Measurements from ENCODE around the gene BHLHE40. TPM values are rescaled to one million over a fixed set of nuclear protein-coding genes. Genes with fewer than 3 reads are reported as not detected.

BHLHE40 gene
- polyA plus RNA-seq, 3 donors, result 20.2 to 167 (median 23.4) TPM

DNA sequence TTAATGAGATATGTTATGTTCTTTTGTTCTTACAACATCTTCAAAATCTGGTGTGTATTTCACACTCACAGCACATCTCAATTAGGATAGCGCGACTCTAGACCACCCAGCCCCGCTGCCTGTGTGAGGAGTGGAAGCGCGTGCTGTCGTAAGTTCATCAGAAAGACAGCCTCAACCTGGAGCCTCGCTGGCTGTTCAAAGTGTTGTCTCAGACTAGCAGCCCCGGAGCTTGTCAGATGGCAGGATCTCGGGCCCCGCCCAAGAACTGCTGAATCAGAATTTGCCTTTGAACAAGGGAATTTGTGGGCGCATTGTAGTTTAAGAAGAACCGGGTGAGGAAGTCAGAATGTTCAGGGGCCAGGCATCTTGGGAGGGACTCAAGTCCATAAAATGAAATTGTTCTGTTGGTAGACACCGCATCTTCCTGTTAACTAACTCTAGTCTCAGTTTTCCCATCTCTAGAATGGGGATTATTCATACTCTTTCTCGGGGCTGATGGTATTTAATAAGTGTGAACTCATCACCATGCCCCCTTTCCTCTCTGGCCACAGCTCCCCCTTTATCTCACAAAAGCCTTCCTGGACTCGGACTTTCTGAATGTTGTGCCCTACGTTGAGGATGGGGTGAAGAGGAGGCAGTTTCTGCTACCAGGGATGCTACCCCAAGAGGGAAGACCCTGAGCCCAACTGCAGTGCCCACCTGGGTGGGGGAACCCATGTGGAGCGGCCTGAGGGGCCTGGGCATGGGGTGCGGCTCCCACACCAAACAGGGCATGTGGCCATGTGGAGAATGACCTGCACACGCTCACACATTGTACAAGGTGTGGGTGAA, 40.4 kb downstream of the BHLHE40 start:
- no peaks in the 10 kb centered on the region for H3K36me3 ChIP-seq (replicated peaks in 1 of 2; ENCODE audit: control insufficient read depth in 1 of 2, insufficient read depth in 2 of 2, low read length in 2 of 2)
- 40% methylated on average over 10 of the region's 19 CpGs for WGBS (ENCODE audit: insufficient coverage)
- H3K4me2 ChIP-seq (replicated peaks; ENCODE audit: extremely low read depth, low read length, poor library complexity, severe bottlenecking), result peak overlapping the region; percentile 30
- H3K27me3 ChIP-seq (ENCODE audit: control insufficient read depth in 2 of 2, insufficient read depth in 2 of 2, low read length in 2 of 2), result no peaks in the 10 kb centered on the region
- H3K79me2 ChIP-seq (ENCODE audit: insufficient read depth, low read length), result no peaks in the 10 kb centered on the region
- peaks cover 0 to 8% of the 10 kb centered on the region in 2 donors for H3K36me3 Mint-ChIP-seq
- H4K20me1 ChIP-seq (ENCODE audit: insufficient read depth, low read length), result no peaks in the 10 kb centered on the region
- H3K4me1 ChIP-seq (ENCODE audit: control insufficient read depth in 1 of 2, insufficient read depth in 2 of 2, low read length in 2 of 2), result peaks cover 45 to 53% of the 10 kb centered on the region in 2 donors
- no peaks in the 10 kb centered on the region for H3K9me3 ChIP-seq (replicated peaks in 1 of 2; ENCODE audit: control insufficient read depth in 1 of 2, insufficient read depth in 1 of 2, low read length in 2 of 2)
- intact Hi-C loops (cut with micrococcal nuclease), result loop anchor here in 1 of 2 donors (5.0 to 10.0 kb wide), 3 partner anchors 37 to 175 kb away; partner anchors contain the start of gene ARL8B
- H3K9me3 Mint-ChIP-seq, result no peaks in the 10 kb centered on the region
- H3K27ac ChIP-seq (ENCODE audit: low read depth in 1 of 2, low read length in 2 of 2), result peak overlapping the region; percentile 12 to 61
- peaks cover 0 to 2% (median 0%) of the 10 kb centered on the region in 3 donors for H3K27me3 Mint-ChIP-seq (ENCODE audit: low read depth in 3 of 3)
- DNase-seq, result peak; percentile 73 to 77 (median 73)
- H3K4me3 Mint-ChIP-seq, result peak overlapping the region in 1 of 2 donors; percentile 37
- H3K4me3 ChIP-seq (replicated peaks in 1 of 3; ENCODE audit: low read depth in 2 of 3, low read length in 3 of 3), result peak overlapping the region in 1 of 3 experiments; percentile 26
- peak overlapping the region; percentile 81 to 93 (median 88) for H3K27ac Mint-ChIP-seq
- no peak overlapping the region for H3K9ac ChIP-seq (ENCODE audit: insufficient read depth, low read length, poor library complexity, severe bottlenecking)
- peaks cover 64% of the 10 kb centered on the region for H3K4me1 Mint-ChIP-seq
- TF ChIP-seq, protein P1, sequence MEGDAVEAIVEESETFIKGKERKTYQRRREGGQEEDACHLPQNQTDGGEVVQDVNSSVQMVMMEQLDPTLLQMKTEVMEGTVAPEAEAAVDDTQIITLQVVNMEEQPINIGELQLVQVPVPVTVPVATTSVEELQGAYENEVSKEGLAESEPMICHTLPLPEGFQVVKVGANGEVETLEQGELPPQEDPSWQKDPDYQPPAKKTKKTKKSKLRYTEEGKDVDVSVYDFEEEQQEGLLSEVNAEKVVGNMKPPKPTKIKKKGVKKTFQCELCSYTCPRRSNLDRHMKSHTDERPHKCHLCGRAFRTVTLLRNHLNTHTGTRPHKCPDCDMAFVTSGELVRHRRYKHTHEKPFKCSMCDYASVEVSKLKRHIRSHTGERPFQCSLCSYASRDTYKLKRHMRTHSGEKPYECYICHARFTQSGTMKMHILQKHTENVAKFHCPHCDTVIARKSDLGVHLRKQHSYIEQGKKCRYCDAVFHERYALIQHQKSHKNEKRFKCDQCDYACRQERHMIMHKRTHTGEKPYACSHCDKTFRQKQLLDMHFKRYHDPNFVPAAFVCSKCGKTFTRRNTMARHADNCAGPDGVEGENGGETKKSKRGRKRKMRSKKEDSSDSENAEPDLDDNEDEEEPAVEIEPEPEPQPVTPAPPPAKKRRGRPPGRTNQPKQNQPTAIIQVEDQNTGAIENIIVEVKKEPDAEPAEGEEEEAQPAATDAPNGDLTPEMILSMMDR (IDR thresholded peaks at IDR 0.05), result no peak
- H2AFZ ChIP-seq (ENCODE audit: insufficient read depth, low read depth, low read length, poor library complexity, severe bottlenecking), result peak overlapping the region; percentile 10

GRCh38 chr3:5020242-5020722, 41.0 kb downstream of the BHLHE40 start:
- H3K4me2 ChIP-seq (replicated peaks; ENCODE audit: extremely low read depth, low read length, poor library complexity, severe bottlenecking), result peak overlapping the region; percentile 30
- H3K27ac Mint-ChIP-seq, result peak overlapping the region in 6 of 7 donors; percentile 81 to 93 (median 86)

More at GRCh38 chr3:5020242-5020722, 41.0 kb downstream of the BHLHE40 start:
- Histone ChIP-seq H3K79me2 (ENCODE audit: insufficient read depth, low read length) (no peaks in the 10 kb centered on the region), H3K27me3 (ENCODE audit: control insufficient read depth in 2 of 2, insufficient read depth in 2 of 2, low read length in 2 of 2) (no peaks in the 10 kb centered on the region), H3K4me1 (ENCODE audit: control insufficient read depth in 1 of 2, insufficient read depth in 2 of 2, low read length in 2 of 2) (peaks cover 45 to 53% of the 10 kb centered on the region in 2 donors), H4K20me1 (ENCODE audit: insufficient read depth, low read length) (no peaks in the 10 kb centered on the region), H2AFZ (ENCODE audit: insufficient read depth, low read depth, low read length, poor library complexity, severe bottlenecking) (peak overlapping the region; percentile 10), H3K4me3 (replicated peaks in 1 of 3; ENCODE audit: low read depth in 2 of 3, low read length in 3 of 3) (peak overlapping the region in 1 of 3 experiments; percentile 26), H3K27ac (ENCODE audit: low read depth in 1 of 2, low read length in 2 of 2) (peak overlapping the region; percentile 12 to 61), H3K36me3 (replicated peaks in 1 of 2; ENCODE audit: control insufficient read depth in 1 of 2, insufficient read depth in 2 of 2, low read length in 2 of 2) (no peaks in the 10 kb centered on the region), H3K9me3 (replicated peaks in 1 of 2; ENCODE audit: control insufficient read depth in 1 of 2, insufficient read depth in 1 of 2, low read length in 2 of 2) (no peaks in the 10 kb centered on the region), H3K9ac (ENCODE audit: insufficient read depth, low read length, poor library complexity, severe bottlenecking) (no peak overlapping the region)
- H3K27me3 Mint-ChIP-seq (ENCODE audit: low read depth in 3 of 3), result peaks cover 0 to 2% (median 0%) of the 10 kb centered on the region in 3 donors
- H3K36me3 Mint-ChIP-seq, result peaks cover 0 to 6% of the 10 kb centered on the region in 2 donors
- H3K4me3 Mint-ChIP-seq, result peak overlapping the region in 1 of 2 donors; percentile 37
- intact Hi-C loops (cut with micrococcal nuclease), result no loop called here
- DNase-seq, result no peak
- WGBS (ENCODE audit: insufficient coverage), result 33% methylated on average over 4 of the region's 7 CpGs
- TF ChIP-seq, protein P1 (IDR thresholded peaks at IDR 0.05), result no peak
- H3K4me1 Mint-ChIP-seq, result peaks cover 60% of the 10 kb centered on the region
- H3K9me3 Mint-ChIP-seq, result no peaks in the 10 kb centered on the region
